Measurements from ENCODE around the gene TFEB. TPM values are rescaled to one million over a fixed set of nuclear protein-coding genes. Genes with fewer than 3 reads are reported as not detected.

Gene TFEB
- total and polyA plus RNA-seq, 2 of the 8 experiments (the other 6 are each of a cell fraction or from before 2014, with no cell fraction given) = 2.3 to 6.7 TPM

DNA sequence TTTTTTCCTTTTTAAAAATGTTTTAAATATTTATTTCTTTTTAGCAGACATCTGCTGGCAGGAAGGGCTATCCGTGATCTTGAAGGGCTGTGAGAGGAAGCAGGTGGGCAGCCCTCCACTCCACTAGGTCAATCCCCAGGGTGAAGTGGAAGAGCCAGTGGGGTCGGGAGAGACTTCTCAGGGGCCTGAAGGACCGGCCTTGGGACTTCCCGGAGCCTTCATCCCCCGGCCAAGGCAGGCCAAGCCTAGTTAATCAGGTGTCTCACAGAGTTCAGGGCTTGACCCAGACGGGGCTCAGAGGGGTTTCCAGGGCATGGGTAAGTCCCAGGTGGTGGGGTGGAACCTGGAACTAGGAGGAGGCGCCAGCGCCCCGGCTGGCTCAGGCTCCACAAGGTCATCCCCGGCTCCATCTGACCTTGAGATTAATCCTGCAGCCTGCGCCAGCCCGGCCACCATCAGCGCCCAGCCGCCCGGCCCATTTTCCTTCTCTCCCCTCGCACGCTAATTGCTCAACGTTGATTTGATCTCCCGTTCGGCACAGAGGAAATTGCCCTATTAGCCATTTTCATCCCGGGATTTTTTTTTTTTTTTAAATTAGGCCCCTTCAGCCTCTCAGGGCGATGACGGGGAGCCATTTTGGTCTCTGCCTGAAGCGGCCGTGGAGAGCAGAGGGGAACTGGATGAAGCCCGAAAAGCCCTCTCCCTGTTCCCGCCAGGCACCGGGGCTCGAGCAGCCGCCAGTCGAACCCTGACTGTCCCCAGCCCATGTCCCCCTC lies 52.7 kb downstream of the TFEB start:
- Histone ChIP-seq H3K4me3 (ENCODE audit: extremely low read depth in 1 of 4, insufficient read depth in 2 of 4, low read depth in 3 of 4, low read length in 4 of 4) (peak overlapping the region in 3 of 4 experiments; percentile 11 to 57 (median 29); a peak in 3 of 8 replicates), H3K14ac (ENCODE audit: insufficient read length) (no peak overlapping the region), H4K8ac (ENCODE audit: extremely low read depth, insufficient read depth, low read length) (peak overlapping the region; percentile 60; the same call in 1 of the 2 replicates), H2BK120ac (replicated peaks; ENCODE audit: low read depth, low read length) (no peak overlapping the region), H2AK5ac (ENCODE audit: low read depth, low read length) (no peak overlapping the region), H4K20me1 (replicated peaks in 1 of 2; ENCODE audit: control insufficient read depth in 1 of 2, insufficient read depth in 2 of 2, low read length in 2 of 2) (no peaks in the 10 kb centered on the region), H2BK5ac (ENCODE audit: low read depth, low read length) (peak overlapping the region; percentile 32; the same call in 1 of the 2 replicates), H2BK12ac (ENCODE audit: low read depth, low read length) (no peak overlapping the region), H2BK20ac (ENCODE audit: low read length) (0 out of 2 replicates have a peak overlapping the region, but pooled peaks have one; percentile 86), H3K4me2 (ENCODE audit: insufficient read depth in 1 of 2, low read depth in 2 of 2, low read length in 2 of 2) (peak overlapping the region; percentile 2 to 74; a peak in 3 of 4 replicates), H3K4me1 (replicated peaks in 1 of 4; ENCODE audit: control insufficient read depth in 3 of 4, insufficient read depth in 4 of 4, low read length in 3 of 4) (peaks cover 5 to 34% (median 15%) of the 10 kb centered on the region in 4 experiments), H2AFZ (ENCODE audit: low read length) (0 out of 2 replicates have a peak overlapping the region, but pooled peaks have one; percentile 71), H3K56ac (replicated peaks; ENCODE audit: insufficient read length, low read depth, low read length) (no peak overlapping the region), H3K23me2 (ENCODE audit: low read depth, low read length) (peaks cover 5% of the 10 kb centered on the region; the same call in 1 of the 2 replicates), H3K4ac (replicated peaks; ENCODE audit: insufficient read length, low read depth, low read length) (no peak overlapping the region), H3K23ac (ENCODE audit: insufficient read length) (no peak overlapping the region), H3K18ac (ENCODE audit: extremely low read depth, low read length) (peak overlapping the region; percentile 48; the same call in 1 of the 2 replicates), H3K9me3 (ENCODE audit: insufficient read depth in 2 of 2, low read depth in 1 of 2, low read length in 1 of 2) (no peaks in the 10 kb centered on the region), H2BK15ac (ENCODE audit: low read length) (no peak overlapping the region; the same call in 1 of the 2 replicates), H3K79me1 (ENCODE audit: low read depth, low read length) (no peaks in the 10 kb centered on the region), H3K9ac (replicated peaks in 1 of 4; ENCODE audit: extremely low read depth in 1 of 4, low read depth in 3 of 4, low read length in 3 of 4) (no peak overlapping the region), H3K36me3 (ENCODE audit: control insufficient read depth in 2 of 4, insufficient read depth in 4 of 4, low read length in 3 of 4) (no peaks in the 10 kb centered on the region), H3K27me3 (replicated peaks in 1 of 4; ENCODE audit: control insufficient read depth in 3 of 4, extremely low read depth in 1 of 4, insufficient read depth in 3 of 4, low read length in 3 of 4) (peaks cover 0 to 12% (median 5%) of the 10 kb centered on the region in 4 experiments; a peak in 4 of 7 replicates), H3K27ac (ENCODE audit: low read depth, low read length) (no peak overlapping the region), H4K5ac (ENCODE audit: insufficient read length, low read depth, low read length) (no peak overlapping the region), H4K91ac (replicated peaks; ENCODE audit: insufficient read length, low read length) (no peak overlapping the region), H3K79me2 (ENCODE audit: control insufficient read depth in 1 of 2, insufficient read depth in 2 of 2, low read length in 2 of 2) (no peaks in the 10 kb centered on the region)
- no peak for TF ChIP-seq GABPA (IDR thresholded peaks at IDR 0.05; ENCODE audit: borderline replicate concordance, insufficient read depth, low read length)
- peak; percentile 2 for TF ChIP-seq TAF7 (optimal IDR thresholded peaks at IDR 0.05; ENCODE audit: borderline replicate concordance, low read depth, low read length)
- TF ChIP-seq TEAD4 (IDR thresholded peaks at IDR 0.05; ENCODE audit: low read depth, low read length) = no peak
- FAIRE-seq (no peak), DNase-seq (ENCODE audit: low read depth in 1 of 2, low spot score in 2 of 2) (no peak)
- ChIA-PET POLR2A (ENCODE audit: partially characterized antibody) (interaction anchor here (0.9 to 1.9 kb wide), 5 partner anchors 13 to 83 kb away, joined by 3 to 10 read pairs (median 4); no protein-coding TSS in a partner anchor), CTCF (ENCODE audit: partially characterized antibody) (interaction anchor here (0.5 to 14.1 kb wide), 77 partner anchors 8 to 500 kb away, joined by 3 to 299 read pairs (median 5); partner anchors contain the start of genes MDFI and TOMM6)
- 65% methylated on average over 21 of the region's 31 CpGs; no CpG with 5 or more reads in 1 of the 2 experiments for WGBS, 2 experiments (ENCODE audit: extremely low coverage in 1 of 2, insufficient coverage in 1 of 2, insufficient read length in 1 of 2, insufficient replicate concordance in 2 of 2, low coverage in 1 of 2, low lambda C conversion rate in 2 of 2, missing lambda C conversion rate in 1 of 2)
